HCT116 (cell line): ENCODE data around the gene BEX3. TPM values are rescaled to one million over a fixed set of nuclear protein-coding genes. Genes with fewer than 3 reads are reported as not detected.

Experiments used
- ATAC-seq: fragments of 200-7000 bp; cut with Tn5 transposase; 2 replicates; pipeline ENCODE4 v1.9.1; 2020; ENCODE audit warnings: mild to moderate bottlenecking, moderate library complexity
- BruUV-seq: library from RNA; stranded (reverse); fragments of 400-500 nt; replicated peaks from 2 replicates; lab custom pipeline; 2021; lab: Mats Ljungman, UMichigan
- CTCF ChIA-PET: fragments of 300-600 bp; sonication (Branson Sonifier 250); formaldehyde crosslinking; loops from one replicate; lab custom pipeline; 2021; ENCODE audit warnings: antibody characterized with exemption; lab: Charles Lee
- POLR2A ChIA-PET: fragments of 300-600, 350-600 bp; sonication (Branson Sonifier 250); formaldehyde crosslinking; loops from one replicate; lab custom pipeline; 2021; ENCODE audit warnings: antibody characterized with exemption; lab: Charles Lee
- RAD21 ChIA-PET, 2 experiments: fragments of 300-600 bp; sonication (Branson Sonifier 250); formaldehyde crosslinking; loops; one replicate each; lab custom pipeline; 2023; ENCODE audit warnings: low total read pairs in 2 of 2; ENCODE audit not compliant: uncharacterized antibody in 2 of 2, unreplicated experiment in 2 of 2, low non-redundant PET in 1 of 2; lab: Charles Lee
- DNase-seq: peaks from one replicate; pipeline ENCODE4 v3.0.0-alpha.2; 2010; ENCODE audit warnings: low read depth, low spot score
- H2AFZ ChIP-seq: fragments of 200-600 bp; shearing (Covaris generic), sonication (generic); 2 replicates; pipeline ENCODE4 v1.6.1; 2017; ENCODE audit warnings: low read depth, mixed run types, mixed read lengths, antibody characterized with exemption, low read length; ENCODE audit not compliant: poor library complexity, severe bottlenecking
- H3K27ac ChIP-seq: 2 replicates; pipeline ENCODE4 v1.5.1; 2012; ENCODE audit warnings: low read depth, low read length
- H3K27me3 ChIP-seq: fragments of 200-600 bp; sonication (generic); 2 replicates; pipeline ENCODE4 v1.6.1; 2016; ENCODE audit warnings: mixed run types, low read length, mixed read lengths; ENCODE audit not compliant: insufficient read depth
- H3K36me3 ChIP-seq, 2 experiments: fragments of 200-500 bp in 1 of 2; fragments of 200-600 bp in 1 of 2; sonication (Bioruptor generic) in 1 of 2; sonication (generic) in 1 of 2; 2 replicates each; pipeline versions ENCODE4 v1.5.1 to v1.6.1; 2014 to 2016; ENCODE audit warnings: low read length in 2 of 2, inconsistent platforms in 1 of 2, mixed read lengths in 1 of 2, mixed run types in 1 of 2; ENCODE audit not compliant: insufficient read depth in 2 of 2, control insufficient read depth in 1 of 2
- H3K4me1 ChIP-seq, 2 experiments: fragments of 200-600 bp in 1 of 2; sonication (generic) in 1 of 2; 2 replicates each; pipeline versions ENCODE4 v1.5.1 to v1.6.1; 2012 to 2017; ENCODE audit warnings: low read length in 2 of 2, inconsistent platforms in 1 of 2, mild to moderate bottlenecking in 1 of 2, mixed read lengths in 1 of 2, mixed run types in 1 of 2, moderate library complexity in 1 of 2; ENCODE audit not compliant: insufficient read depth in 2 of 2, control insufficient read depth in 1 of 2
- H3K4me2 ChIP-seq: fragments of 200-600 bp; sonication (generic); 2 replicates; pipeline ENCODE4 v1.6.1; 2017; ENCODE audit warnings: mixed run types, low read length, mixed read lengths
- H3K4me3 ChIP-seq, 2 experiments: fragments of 200-600 bp in 1 of 2; sonication (generic) in 1 of 2; replicated peaks in 1 of 2; 2 replicates each; pipeline ENCODE4 v1.5.1; 2011 to 2016; ENCODE audit warnings: low read length in 2 of 2, control low read depth in 1 of 2, low read depth in 1 of 2, mild to moderate bottlenecking in 1 of 2, mixed read lengths in 1 of 2, mixed run types in 1 of 2
- H3K79me2 ChIP-seq: fragments of 200-600 bp; sonication (generic); 2 replicates; pipeline ENCODE4 v1.6.1; 2017; ENCODE audit warnings: mild to moderate bottlenecking, mixed run types, low read length, moderate library complexity, mixed read lengths; ENCODE audit not compliant: insufficient read depth
- H3K9ac ChIP-seq: fragments of 200-600 bp; sonication (generic); 2 replicates; pipeline ENCODE4 v1.6.1; 2016; ENCODE audit warnings: low read length, mixed read lengths
- H3K9me2 ChIP-seq: fragments of 200-600 bp; sonication (generic), shearing (Covaris generic); 2 replicates; pipeline ENCODE4 v1.6.1; 2017; ENCODE audit warnings: mixed run types, mild to moderate bottlenecking, moderate library complexity; ENCODE audit not compliant: insufficient read depth
- H3K9me3 ChIP-seq, 2 experiments: fragments of 200-500 bp in 1 of 2; fragments of 200-600 bp in 1 of 2; sonication (Bioruptor generic) in 1 of 2; sonication (generic) in 1 of 2; 2 replicates each; pipeline ENCODE4 v1.6.1; 2014 to 2017; ENCODE audit warnings: low read length in 2 of 2, mixed read lengths in 2 of 2, inconsistent platforms in 1 of 2, low read depth in 1 of 2, mild to moderate bottlenecking in 1 of 2, mixed run types in 1 of 2, moderate library complexity in 1 of 2; ENCODE audit not compliant: control insufficient read depth in 1 of 2, insufficient read depth in 1 of 2
- H4K20me1 ChIP-seq: fragments of 200-600 bp; sonication (generic), shearing (Covaris generic); 2 replicates; pipeline ENCODE4 v1.6.1; 2017; ENCODE audit warnings: mixed run types, mild to moderate bottlenecking, moderate library complexity; ENCODE audit not compliant: insufficient read depth
- CEBPB ChIP-seq: IDR thresholded peaks from 2 replicates; pipeline ENCODE4 v1.6.1; 2012; ENCODE audit warnings: low read depth
- CTCF ChIP-seq, 3 experiments: fragments of 200-600 bp in 1 of 3; sonication (generic) in 1 of 3; IDR thresholded peaks in 2 of 3; conservative IDR thresholded peaks in 1 of 3; 2 replicates each; pipeline ENCODE4 v1.5.1; 2012 to 2017; ENCODE audit warnings: low read depth in 2 of 3, low read length in 2 of 3, antibody characterized with exemption in 1 of 3, borderline replicate concordance in 1 of 3, control low read depth in 1 of 3, mild to moderate bottlenecking in 1 of 3, mixed read lengths in 1 of 3, mixed run types in 1 of 3, moderate library complexity in 1 of 3; ENCODE audit not compliant: insufficient read depth in 1 of 3
- EGR1 ChIP-seq: IDR thresholded peaks from 2 replicates; pipeline ENCODE4 v1.6.1; 2012; ENCODE audit warnings: low read depth
- POLR2AphosphoS5 ChIP-seq: IDR thresholded peaks from 2 replicates; pipeline ENCODE4 v1.6.1; 2011; ENCODE audit warnings: mild to moderate bottlenecking, low read depth, low read length, moderate library complexity
- SP1 ChIP-seq: IDR thresholded peaks from 2 replicates; pipeline ENCODE4 v1.6.1; 2012; ENCODE audit warnings: low read depth
- TCF7L2 ChIP-seq: IDR thresholded peaks from 2 replicates; pipeline ENCODE4 v1.7.0; 2011; ENCODE audit warnings: borderline replicate concordance, inconsistent platforms; ENCODE audit not compliant: insufficient read depth, insufficient read length; ENCODE audit errors: extremely low read depth
- ZBTB33 ChIP-seq: IDR thresholded peaks from 2 replicates; pipeline ENCODE4 v1.6.1; 2011; ENCODE audit warnings: mild to moderate bottlenecking, low read length, moderate library complexity; ENCODE audit not compliant: insufficient replicate concordance; ENCODE audit errors: extremely low read depth
- intact Hi-C: fragments of 100-400 bp; cut with micrococcal nuclease; formaldehyde crosslinking; loops from 2 replicates; pipeline ENCODE4 v1.10.0; 2022
- total RNA-seq: library from RNA; stranded (reverse); gene quantifications from one replicate; pipeline ENCODE4 v1.2.1, GENCODE V29; 2021; ENCODE audit not compliant: unreplicated experiment

BEX3 gene
- total RNA-seq, 1 experiment from 2014 or later = 86.2 TPM

GRCh38 chrX:103367502-103367901 lies 8.8 kb upstream of the BEX3 start:
- H3K27ac ChIP-seq = no peak overlapping the region
- H3K4me1 ChIP-seq = peaks cover 2 to 6% of the 10 kb centered on the region in 2 experiments; a peak in 3 of 4 replicates
- TF ChIP-seq TCF7L2 (no peak), CTCF (IDR thresholded peaks at IDR 0.05 in 2 of 3, conservative IDR thresholded peaks at IDR 0.05 in 1 of 3; ENCODE audit: borderline replicate concordance in 1 of 3, insufficient read depth in 1 of 3, low read depth in 2 of 3, low read length in 2 of 3) (no peak), ZBTB33 (no peak), POLR2AphosphoS5 (no peak)
- no peak overlapping the region for H3K4me3 ChIP-seq
- no peaks in the 10 kb centered on the region for H3K9me3 ChIP-seq
- H3K36me3 ChIP-seq = no peaks in the 10 kb centered on the region
- BruUV-seq = no TSS peak
- no peak overlapping the region for H2AFZ ChIP-seq
- no peak overlapping the region for H3K9ac ChIP-seq
- ATAC-seq (no peak), DNase-seq (no peak)
- no peaks in the 10 kb centered on the region for H3K9me2 ChIP-seq
- ChIA-PET CTCF (no interaction called here), POLR2A (no interaction called here), RAD21 (no interaction called here)
- intact Hi-C loops = no loop called here
- H3K79me2 ChIP-seq = no peaks in the 10 kb centered on the region
- no peak overlapping the region for H3K4me2 ChIP-seq
- no peaks in the 10 kb centered on the region for H4K20me1 ChIP-seq
- no peaks in the 10 kb centered on the region for H3K27me3 ChIP-seq

DNA sequence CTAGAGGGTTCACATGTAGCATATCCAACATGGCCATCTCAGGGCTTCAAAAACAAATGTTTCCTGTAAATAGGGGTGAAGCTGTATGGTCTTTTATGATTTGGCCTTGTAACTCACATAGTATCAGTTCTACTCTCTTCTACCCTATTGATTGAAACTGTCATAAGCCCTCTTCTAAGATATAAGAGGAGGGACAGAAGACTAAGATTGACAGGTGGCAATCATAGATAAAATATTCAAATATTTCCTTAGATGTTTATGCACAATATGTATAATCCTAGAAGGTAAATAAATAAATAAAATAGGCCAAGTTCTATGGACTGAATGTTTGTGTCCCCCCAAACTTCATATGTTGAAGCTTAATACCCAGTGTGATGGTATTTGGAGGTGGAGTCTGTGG lies 6.9 kb upstream of the BEX3 start:
- Histone ChIP-seq H3K9ac (no peak overlapping the region), H3K4me2 (no peak overlapping the region), H3K27ac (no peak overlapping the region), H3K4me1 (peaks cover 0 to 7% of the 10 kb centered on the region in 2 experiments; a peak in 2 of 4 replicates), H3K79me2 (no peaks in the 10 kb centered on the region), H3K36me3 (no peaks in the 10 kb centered on the region), H3K4me3 (no peak overlapping the region), H2AFZ (no peak overlapping the region), H3K27me3 (no peaks in the 10 kb centered on the region), H3K9me2 (no peaks in the 10 kb centered on the region), H3K9me3 (no peaks in the 10 kb centered on the region), H4K20me1 (no peaks in the 10 kb centered on the region)
- DNase-seq (no peak), ATAC-seq (no peak)
- ChIA-PET POLR2A (no interaction called here), RAD21 (no interaction called here), CTCF (no interaction called here)
- intact Hi-C loops = no loop called here
- TF ChIP-seq SP1 = no peak
- TF ChIP-seq EGR1 = no peak
- TF ChIP-seq CEBPB = no peak
- no TSS peak for BruUV-seq
